HCEC 1CT (cell line): Measurements from ENCODE around the gene PLEKHM2.

Source experiments
- DNase-seq: peaks from one replicate; pipeline ENCODE4 v3.0.0-alpha.2; 2017

The PLEKHM2 gene

GRCh38 chr1:15727866-15728534 lies 43.9 kb downstream of the PLEKHM2 start:
- DNase-seq, result no peak

DNA sequence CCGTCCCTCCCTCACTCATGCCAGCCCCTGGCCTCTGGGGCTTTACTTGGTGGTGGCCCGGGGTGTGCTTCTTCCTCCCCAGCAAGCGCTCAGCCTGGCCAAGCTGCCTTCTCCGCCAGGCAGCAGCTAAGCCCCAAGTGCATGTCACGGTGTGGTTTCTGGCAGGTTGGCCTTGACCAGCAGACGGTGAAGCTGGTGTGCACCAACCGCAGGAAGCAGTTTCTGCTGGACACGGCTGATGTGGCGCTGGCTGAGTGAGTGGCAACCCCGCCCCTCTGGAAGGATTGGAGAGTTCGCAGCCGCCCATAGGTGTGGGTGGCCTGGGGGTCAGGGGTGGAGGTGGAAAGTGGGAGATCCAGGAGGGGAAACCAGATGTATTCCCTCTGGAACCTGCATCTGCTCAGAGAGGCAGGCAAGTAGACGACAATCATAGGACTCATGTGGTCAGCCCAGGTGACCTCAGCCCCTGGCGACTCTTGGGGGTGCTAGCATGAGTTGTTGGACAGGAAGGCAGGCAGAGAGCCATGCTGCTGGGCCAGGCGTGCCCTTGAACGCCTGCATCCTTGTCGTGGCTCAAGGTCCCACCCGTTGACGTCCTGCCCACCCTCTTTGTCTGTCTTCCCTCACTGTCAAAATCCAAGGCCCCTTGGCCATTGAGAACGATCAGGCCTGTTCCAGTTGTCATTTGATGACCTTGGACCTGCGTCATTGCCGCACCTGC lies 45.0 kb downstream of the PLEKHM2 start:
- no peak for DNase-seq

DNA sequence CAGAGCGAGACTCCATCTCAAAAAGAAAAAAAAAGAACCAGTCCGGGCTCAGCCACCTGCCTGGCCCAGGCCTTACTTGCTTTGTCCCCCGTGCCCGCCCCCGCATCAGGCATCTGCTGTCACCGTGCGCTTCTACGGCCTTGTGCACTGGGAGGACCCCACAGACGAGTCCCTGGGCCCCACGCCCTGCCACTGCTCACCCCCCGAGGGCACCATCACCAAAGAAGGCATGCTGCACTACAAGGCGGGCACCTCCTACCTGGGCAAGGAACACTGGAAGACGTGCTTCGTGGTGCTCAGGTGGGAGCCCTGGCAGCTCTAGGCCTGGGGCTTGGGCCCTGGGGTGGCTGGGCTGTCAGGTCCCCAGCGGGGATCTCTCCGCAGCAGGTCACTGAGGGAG lies 46.3 kb downstream of the PLEKHM2 start:
- DNase-seq, result no peak

- no peak for DNase-seq
Measured at GRCh38 chr1:15730936-15731335, 46.8 kb downstream of the PLEKHM2 start.

- DNase-seq, result no peak
Measured at GRCh38 chr1:15731735-15732685, 47.9 kb downstream of the PLEKHM2 start.

GRCh38 chr1:15732686-15733081 lies 48.6 kb downstream of the PLEKHM2 start:
- DNase-seq, result no peak

- DNase-seq, result no peak
Measured at GRCh38 chr1:15733218-15733725, 49.2 kb downstream of the PLEKHM2 start.

- no peak for DNase-seq
Measured at GRCh38 chr1:15733726-15734226, 49.7 kb downstream of the PLEKHM2 start.

- DNase-seq, result no peak
Measured at GRCh38 chr1:15734296-15734695, 50.2 kb downstream of the PLEKHM2 start.

GRCh38 chr1:15734901-15735300 lies 50.8 kb downstream of the PLEKHM2 start:
- no peak for DNase-seq

DNA sequence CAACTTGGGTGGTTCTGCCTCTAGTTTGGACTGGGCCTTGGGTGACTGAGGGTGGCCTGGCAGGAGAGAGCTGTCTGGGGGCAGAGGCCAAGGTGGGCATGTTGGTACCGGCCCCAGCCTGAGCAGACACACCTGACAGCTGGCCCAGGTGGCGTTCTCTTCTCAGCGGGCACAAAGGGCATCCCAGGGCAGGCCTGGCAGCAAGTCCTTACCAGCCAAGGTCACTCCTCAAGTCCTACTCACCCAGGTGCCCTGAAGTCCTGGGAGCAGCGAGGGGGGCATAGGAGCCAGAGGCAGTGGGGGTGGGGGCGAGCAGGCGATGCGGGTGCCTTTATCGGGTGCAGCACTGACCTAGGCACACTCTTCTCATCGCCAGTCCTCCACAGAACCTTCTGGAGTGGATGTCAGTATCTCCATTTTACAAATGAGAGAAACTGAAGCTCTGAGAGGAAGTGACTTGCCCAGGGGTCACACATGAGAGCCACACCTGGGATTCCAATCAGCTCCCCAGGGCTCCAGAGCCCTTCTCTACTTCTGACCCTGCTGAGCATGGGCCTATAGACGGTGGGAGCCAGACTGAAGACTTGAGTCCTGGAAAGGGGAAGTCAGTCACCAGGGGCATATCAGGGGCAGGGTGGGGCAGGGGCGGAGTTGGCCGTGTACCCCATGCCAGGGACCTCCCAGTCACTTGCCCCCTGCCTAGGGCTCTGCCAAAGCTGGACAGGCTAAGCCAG lies 51.4 kb downstream of the PLEKHM2 start:
- DNase-seq, result no peak

GRCh38 chr1:15736038-15736891 lies 52.1 kb downstream of the PLEKHM2 start, which contains the start of gene SLC25A34:
Gene SLC25A34, plus strand, starts transcription at chr1:15736258. Its CDS starts 228 bp downstream, at chr1:15736486.
- DNase-seq, result no peak

DNA sequence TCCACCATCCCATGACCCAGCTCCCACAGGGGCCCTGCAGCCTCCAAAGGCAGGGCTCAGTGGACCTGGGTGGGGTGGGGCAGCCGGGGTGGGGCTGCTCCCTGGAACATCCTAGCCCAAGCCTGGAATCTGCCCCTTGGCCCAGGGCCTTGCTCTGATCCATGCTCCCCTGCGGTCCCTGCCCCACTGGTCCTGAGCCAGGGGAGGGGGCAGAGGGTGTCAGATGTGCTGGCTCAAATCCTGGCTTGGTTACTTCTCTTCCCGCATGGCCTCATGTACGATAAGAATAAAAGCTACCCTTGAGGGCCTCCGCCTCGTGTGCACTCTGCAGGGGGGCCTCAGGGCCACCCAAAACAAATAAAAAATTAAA lies 52.8 kb downstream of the PLEKHM2 start:
- no peak for DNase-seq

- no peak for DNase-seq
Measured at GRCh38 chr1:15737324-15738319, 53.5 kb downstream of the PLEKHM2 start.

- no peak for DNase-seq
Measured at GRCh38 chr1:15738416-15739113, 54.4 kb downstream of the PLEKHM2 start.

DNA sequence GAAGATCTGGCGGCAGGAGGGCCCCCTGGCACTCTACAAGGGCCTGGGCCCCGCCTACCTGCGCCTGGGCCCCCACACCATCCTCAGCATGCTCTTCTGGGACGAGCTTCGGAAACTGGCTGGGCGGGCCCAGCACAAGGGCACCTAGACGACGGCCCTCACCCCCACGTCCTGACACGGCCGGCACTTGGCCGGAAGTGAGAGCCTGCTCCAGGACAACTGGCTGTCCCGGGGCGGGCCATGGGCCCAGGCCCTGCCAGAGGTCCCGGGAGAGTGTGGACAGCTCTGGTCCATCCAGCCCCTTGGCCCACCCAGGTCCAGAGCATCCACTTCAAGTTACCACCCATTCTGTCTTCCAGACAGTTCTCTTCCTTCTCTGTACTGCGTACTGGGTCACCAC lies 55.1 kb downstream of the PLEKHM2 start:
- no peak for DNase-seq

GRCh38 chr1:15739745-15740144 lies 55.6 kb downstream of the PLEKHM2 start:
- no peak for DNase-seq

- peak; percentile 57 for DNase-seq
Measured at GRCh38 chr1:15740924-15741850, 57.1 kb downstream of the PLEKHM2 start.
